GM10266 (cell line): Measurements from ENCODE around the gene PSORS1C1.

Experiments
- DNase-seq: peaks from one replicate; pipeline ENCODE4 v3.0.0; 2012; ENCODE audit errors: extremely low spot score
- CTCF ChIP-seq: IDR thresholded peaks from 2 replicates; pipeline ENCODE4 v1.5.1; 2012; ENCODE audit warnings: mild to moderate bottlenecking, low read depth; ENCODE audit not compliant: control insufficient read depth, insufficient read depth; ENCODE audit errors: missing control alignments

The PSORS1C1 gene

GRCh38 chr6:31113861-31114540, 599 bp upstream of the PSORS1C1 start:
- no peak for TF ChIP-seq CTCF
- no peak for DNase-seq

DNA sequence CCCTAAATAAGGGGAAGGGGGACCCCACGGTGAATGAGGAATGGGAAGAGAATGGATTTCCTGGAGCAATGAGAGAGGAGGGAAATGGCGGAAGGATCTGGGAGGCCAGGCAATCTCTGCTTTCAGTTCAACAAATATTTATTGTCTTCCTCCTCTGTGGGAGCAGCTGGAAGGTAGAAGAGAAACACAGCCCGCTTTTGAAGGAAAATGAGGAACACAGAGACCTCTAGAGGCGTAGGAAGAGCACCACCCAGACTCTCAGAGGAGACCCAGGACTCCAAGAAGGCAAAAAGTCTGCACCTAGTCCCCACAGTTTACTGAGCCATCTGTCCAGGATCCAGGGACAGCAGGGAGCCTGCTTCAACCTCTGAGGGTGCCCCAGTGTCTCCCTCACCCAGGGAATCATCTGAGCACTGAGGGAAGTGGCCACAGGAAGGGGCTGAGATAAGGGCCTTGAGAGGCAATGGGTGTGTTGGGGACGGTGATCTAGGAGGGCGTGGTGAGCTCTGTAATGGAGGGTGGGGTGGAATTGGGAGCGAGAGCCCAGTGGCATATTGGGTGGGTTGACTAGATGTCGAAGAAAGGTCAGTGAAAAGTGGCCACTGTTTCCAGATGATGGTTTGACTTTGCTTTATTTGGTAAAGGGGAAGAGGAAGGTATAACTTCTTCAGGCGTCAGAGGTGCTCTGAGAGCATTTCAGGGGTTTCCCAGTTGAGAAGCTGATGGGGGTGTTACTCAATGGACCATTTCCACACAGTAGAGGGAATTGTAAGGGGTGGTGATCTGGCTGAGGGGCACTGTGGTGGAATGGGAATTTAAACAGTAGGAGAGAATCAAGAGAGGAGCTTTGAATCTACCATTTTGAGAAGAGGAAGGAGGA, 610 bp downstream of the PSORS1C1 start:
- no peak for TF ChIP-seq CTCF
- DNase-seq: no peak

DNA sequence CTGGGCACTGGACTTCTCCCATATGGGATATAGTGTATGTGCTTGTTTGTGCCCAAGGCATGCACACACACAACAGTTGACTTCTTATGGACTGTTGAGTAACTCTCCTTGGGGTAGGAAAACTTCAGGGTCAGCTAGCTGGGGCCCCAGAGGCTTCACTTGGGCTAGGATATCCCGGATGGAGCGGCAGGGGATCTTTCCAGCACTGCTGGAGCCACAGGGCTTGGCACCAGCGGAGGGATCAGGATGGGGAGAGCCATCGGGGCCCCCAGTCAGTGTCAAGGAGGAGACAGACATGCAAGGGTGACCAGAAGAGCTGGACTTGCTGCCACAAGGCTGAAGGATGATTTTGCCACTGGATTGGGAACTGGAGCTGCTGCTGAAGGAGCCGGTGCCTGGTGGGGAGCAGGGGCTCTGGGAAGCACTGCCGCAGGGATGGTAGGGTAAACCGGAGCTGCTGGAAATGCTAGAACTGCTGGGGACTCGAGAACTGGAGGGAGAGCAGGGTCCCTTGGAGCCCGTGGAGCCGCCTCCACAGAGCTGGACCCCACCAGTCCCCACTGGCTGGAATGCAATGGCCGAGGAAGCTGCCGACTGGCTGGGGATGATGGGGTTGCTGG, 1.5 kb downstream of the PSORS1C1 start:
- TF ChIP-seq CTCF: no peak
- no peak for DNase-seq

- no peak for TF ChIP-seq CTCF
Observed at GRCh38 chr6:31116661-31117385, 2.2 kb downstream of the PSORS1C1 start.

DNA sequence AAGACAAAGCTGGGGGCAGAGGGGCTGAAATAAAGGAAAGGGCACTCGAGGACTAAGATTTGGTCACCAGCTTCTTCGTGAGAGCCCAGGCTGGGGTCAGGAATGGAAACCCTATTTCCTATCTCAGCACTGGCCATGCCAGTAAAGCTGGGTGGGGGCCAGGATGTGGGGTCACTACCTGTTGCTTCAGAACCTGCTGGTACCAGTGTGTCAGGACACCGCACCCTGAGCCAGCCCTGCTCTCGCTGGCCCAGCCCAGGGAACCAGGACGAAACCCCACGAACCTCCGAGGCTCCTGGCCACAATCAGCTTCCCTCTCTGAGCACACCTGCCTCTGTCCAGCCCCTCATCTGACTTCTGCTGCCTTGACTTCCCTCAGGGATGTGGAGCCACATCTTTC, 3.6 kb downstream of the PSORS1C1 start:
- no peak for DNase-seq
- no peak for TF ChIP-seq CTCF

More at GRCh38 chr6:31116661-31117385, 2.2 kb downstream of the PSORS1C1 start:
- DNase-seq: no peak

DNA sequence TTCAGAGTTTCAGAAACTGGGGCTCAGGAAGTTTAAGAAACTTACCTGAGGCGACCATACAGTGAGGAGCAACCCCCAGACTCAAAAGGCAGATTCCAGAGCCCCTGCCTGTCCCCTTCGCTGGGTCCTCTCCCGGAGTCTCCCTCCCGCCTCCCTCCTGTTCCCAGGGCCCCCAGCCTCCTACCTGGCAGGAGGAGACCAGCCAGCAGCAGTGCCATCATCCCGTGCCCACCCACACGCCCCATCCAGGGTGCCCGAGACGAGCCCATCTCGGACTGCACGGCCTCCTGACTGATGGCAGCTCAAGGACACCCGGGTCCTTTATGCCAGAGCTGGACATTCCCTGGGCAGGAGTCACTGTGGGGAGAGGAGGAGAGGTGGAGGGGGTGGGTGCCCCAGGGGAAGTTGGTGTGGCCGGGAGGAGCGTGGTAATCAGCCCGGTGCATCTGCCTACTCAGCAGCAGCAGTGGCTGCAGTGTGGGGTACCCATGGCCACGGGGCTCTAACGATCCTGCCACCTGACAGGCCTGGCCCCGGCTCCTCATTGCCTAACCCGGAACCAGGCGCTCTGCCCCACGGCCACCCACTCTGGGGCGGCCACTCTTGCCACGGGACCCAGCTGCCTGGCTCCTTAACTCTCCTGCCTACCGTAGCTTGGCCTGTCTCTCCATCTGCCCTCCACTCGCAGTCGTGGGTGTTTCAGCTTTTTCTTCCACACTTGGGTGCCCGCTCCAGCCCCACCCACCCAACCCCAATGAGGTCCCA, 5.7 kb downstream of the PSORS1C1 start, which contains the start of gene CDSN:
Gene CDSN (minus strand): TSS at position 296 of the 765 bp plus-strand sequence. CDS start 27 bp downstream, at position 269.
- no peak for TF ChIP-seq CTCF
- DNase-seq: no peak
